OCI-LY3 (cell line): ENCODE measurements around the gene GALNTL6.

Source experiments
- H2AFZ ChIP-seq: fragments of 200-600, 300-600 bp; shearing (Covaris generic); 2 replicates; pipeline ENCODE4 v1.6.0; 2014; ENCODE audit warnings: antibody characterized with exemption, low read depth, low read length
- H3K27ac ChIP-seq: fragments of 200-600, 300-600 bp; sonication (generic); 2 replicates; pipeline ENCODE4 v1.5.1; 2014; ENCODE audit warnings: mild to moderate bottlenecking, low read length, moderate library complexity, mixed read lengths
- H3K27me3 ChIP-seq: fragments of 200-600, 300-600 bp; sonication (generic); 2 replicates; pipeline ENCODE4 v1.6.1; 2014; ENCODE audit warnings: low read depth, low read length, mixed read lengths
- H3K36me3 ChIP-seq: fragments of 200-600, 300-600 bp; sonication (generic); replicated peaks from 2 replicates; pipeline ENCODE3; 2014; ENCODE audit warnings: low read depth, low read length, mixed read lengths
- H3K4me1 ChIP-seq: fragments of 300-600, 200-600 bp; sonication (generic); 2 replicates; pipeline ENCODE4 v1.6.1; 2014; ENCODE audit warnings: low read length, mixed read lengths
- H3K4me2 ChIP-seq: fragments of 200-600, 300-600 bp; sonication (generic); 2 replicates; pipeline ENCODE4 v1.6.1; 2014; ENCODE audit warnings: low read length, mixed read lengths
- H3K4me3 ChIP-seq: fragments of 300-600, 200-600 bp; sonication (generic); 2 replicates; pipeline ENCODE4 v1.5.1; 2014; ENCODE audit warnings: antibody characterized with exemption, mild to moderate bottlenecking, low read length, moderate library complexity
- H3K79me2 ChIP-seq: fragments of 300-600, 200-600 bp; shearing (Covaris generic); 2 replicates; pipeline ENCODE4 v1.6.1; 2014; ENCODE audit warnings: mild to moderate bottlenecking, low read length, mixed read lengths
- H3K9ac ChIP-seq: fragments of 300-600, 200-600 bp; shearing (Covaris generic); 2 replicates; pipeline ENCODE4 v1.6.0; 2014; ENCODE audit warnings: mild to moderate bottlenecking, low read length, moderate library complexity
- H3K9me3 ChIP-seq: fragments of 200-600, 300-600 bp; shearing (Covaris generic); 2 replicates; pipeline ENCODE4 v1.6.1; 2014; ENCODE audit warnings: low read length, mixed read lengths; ENCODE audit not compliant: insufficient read depth
- H4K20me1 ChIP-seq: fragments of 200-600, 300-600 bp; sonication (generic); 2 replicates; pipeline ENCODE4 v1.6.1; 2016; ENCODE audit warnings: low read length, mixed read lengths; ENCODE audit not compliant: insufficient read depth
- EZH2phosphoT487 ChIP-seq: fragments of 200-600 bp; shearing (Covaris generic); IDR thresholded peaks from 2 replicates; pipeline ENCODE4 v1.6.1; 2018; ENCODE audit warnings: antibody characterized with exemption, mixed run types, low read depth
- TF ChIP-seq, protein P1 (sequence below): fragments of 200-600, 300-600 bp; sonication (generic); IDR thresholded peaks from 2 replicates; pipeline ENCODE4 v1.5.1; 2014; ENCODE audit warnings: antibody characterized with exemption, low read length, low read depth

The GALNTL6 gene

DNA sequence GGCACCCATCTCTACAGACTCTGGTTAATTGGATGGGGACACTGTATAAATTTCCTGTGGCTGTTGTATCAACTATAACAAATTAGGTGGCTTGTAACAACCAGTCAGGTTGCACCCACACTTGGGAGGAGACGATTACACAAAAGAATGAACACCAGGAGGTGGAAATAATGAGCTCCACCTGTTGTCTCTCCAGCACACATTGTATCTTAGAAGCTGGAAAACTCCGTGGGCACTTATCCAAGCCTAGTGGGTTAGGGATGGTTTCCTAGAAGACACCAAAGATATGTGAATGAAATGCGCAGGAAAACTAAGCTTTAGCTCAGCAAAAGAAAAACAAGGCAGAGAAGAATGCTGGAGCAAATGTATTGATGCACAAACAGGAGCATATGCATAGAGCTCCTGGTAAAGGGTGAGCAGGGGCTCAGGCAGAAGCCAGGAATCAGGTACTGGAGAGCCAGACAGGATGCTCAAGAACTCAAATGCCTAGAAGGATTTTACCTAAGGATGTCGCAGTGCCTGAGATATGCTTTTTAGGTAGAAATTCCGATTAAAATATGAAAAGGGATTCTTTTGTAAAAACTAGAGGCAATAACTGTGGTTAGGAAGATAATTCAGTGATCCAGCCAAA is 111.7 kb downstream of the GALNTL6 start:
- no peaks in the 10 kb centered on the region for H3K4me1 ChIP-seq
- TF ChIP-seq, protein P1, sequence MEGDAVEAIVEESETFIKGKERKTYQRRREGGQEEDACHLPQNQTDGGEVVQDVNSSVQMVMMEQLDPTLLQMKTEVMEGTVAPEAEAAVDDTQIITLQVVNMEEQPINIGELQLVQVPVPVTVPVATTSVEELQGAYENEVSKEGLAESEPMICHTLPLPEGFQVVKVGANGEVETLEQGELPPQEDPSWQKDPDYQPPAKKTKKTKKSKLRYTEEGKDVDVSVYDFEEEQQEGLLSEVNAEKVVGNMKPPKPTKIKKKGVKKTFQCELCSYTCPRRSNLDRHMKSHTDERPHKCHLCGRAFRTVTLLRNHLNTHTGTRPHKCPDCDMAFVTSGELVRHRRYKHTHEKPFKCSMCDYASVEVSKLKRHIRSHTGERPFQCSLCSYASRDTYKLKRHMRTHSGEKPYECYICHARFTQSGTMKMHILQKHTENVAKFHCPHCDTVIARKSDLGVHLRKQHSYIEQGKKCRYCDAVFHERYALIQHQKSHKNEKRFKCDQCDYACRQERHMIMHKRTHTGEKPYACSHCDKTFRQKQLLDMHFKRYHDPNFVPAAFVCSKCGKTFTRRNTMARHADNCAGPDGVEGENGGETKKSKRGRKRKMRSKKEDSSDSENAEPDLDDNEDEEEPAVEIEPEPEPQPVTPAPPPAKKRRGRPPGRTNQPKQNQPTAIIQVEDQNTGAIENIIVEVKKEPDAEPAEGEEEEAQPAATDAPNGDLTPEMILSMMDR: no peak
- H3K79me2 ChIP-seq: no peaks in the 10 kb centered on the region
- no peak overlapping the region for H3K4me2 ChIP-seq
- no peak overlapping the region for H3K27ac ChIP-seq
- H3K9ac ChIP-seq: no peak overlapping the region
- H3K36me3 ChIP-seq: no peaks in the 10 kb centered on the region
- no peaks in the 10 kb centered on the region for H4K20me1 ChIP-seq
- no peaks in the 10 kb centered on the region for H3K27me3 ChIP-seq
- no peaks in the 10 kb centered on the region for H3K9me3 ChIP-seq
- no peak overlapping the region for H2AFZ ChIP-seq
- no peak overlapping the region for H3K4me3 ChIP-seq

GRCh38 chr4:171928336-171928735 is 115.1 kb downstream of the GALNTL6 start:
- Histone ChIP-seq H2AFZ (no peak overlapping the region), H3K4me2 (no peak overlapping the region), H4K20me1 (no peaks in the 10 kb centered on the region), H3K4me3 (no peak overlapping the region), H3K27me3 (no peaks in the 10 kb centered on the region), H3K27ac (no peak overlapping the region), H3K9me3 (no peaks in the 10 kb centered on the region), H3K9ac (no peak overlapping the region), H3K36me3 (no peaks in the 10 kb centered on the region), H3K4me1 (no peaks in the 10 kb centered on the region), H3K79me2 (no peaks in the 10 kb centered on the region)
- TF ChIP-seq, protein P1: no peak
- TF ChIP-seq EZH2phosphoT487: no peak

GRCh38 chr4:171929477-171929876 is 116.3 kb downstream of the GALNTL6 start:
- Histone ChIP-seq H3K27ac (no peak overlapping the region), H4K20me1 (no peaks in the 10 kb centered on the region), H3K9me3 (no peaks in the 10 kb centered on the region), H3K9ac (no peak overlapping the region), H3K4me2 (no peak overlapping the region), H3K27me3 (no peaks in the 10 kb centered on the region), H2AFZ (no peak overlapping the region), H3K36me3 (no peaks in the 10 kb centered on the region), H3K79me2 (no peaks in the 10 kb centered on the region), H3K4me3 (no peak overlapping the region), H3K4me1 (no peaks in the 10 kb centered on the region)
- TF ChIP-seq, protein P1: no peak
- TF ChIP-seq EZH2phosphoT487: no peak

DNA sequence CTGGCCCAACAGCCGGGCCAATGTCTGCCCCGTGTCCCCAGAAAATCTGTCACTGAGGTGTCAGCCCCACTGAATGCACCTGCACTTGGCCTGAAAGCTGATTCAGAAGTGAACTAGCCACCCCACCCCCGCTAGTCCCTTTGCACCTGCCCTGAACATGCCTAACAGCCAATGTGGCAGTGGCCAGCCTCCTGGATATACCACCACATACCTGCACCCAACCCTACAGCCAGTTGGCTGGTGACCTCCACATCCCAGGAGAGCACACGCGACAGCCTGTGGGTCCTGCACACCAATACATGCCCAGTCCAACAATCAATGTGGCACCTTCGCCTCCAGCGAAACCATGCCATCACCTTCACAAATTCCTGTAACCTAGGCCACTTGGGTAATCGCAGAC is 116.7 kb downstream of the GALNTL6 start:
- no peaks in the 10 kb centered on the region for H3K4me1 ChIP-seq
- H3K9me3 ChIP-seq: no peaks in the 10 kb centered on the region
- TF ChIP-seq, protein P1: no peak
- no peak for TF ChIP-seq EZH2phosphoT487
- no peak overlapping the region for H2AFZ ChIP-seq
- H3K9ac ChIP-seq: no peak overlapping the region
- H3K36me3 ChIP-seq: no peaks in the 10 kb centered on the region
- no peak overlapping the region for H3K27ac ChIP-seq
- H3K4me2 ChIP-seq: no peak overlapping the region
- no peaks in the 10 kb centered on the region for H4K20me1 ChIP-seq
- H3K4me3 ChIP-seq: no peak overlapping the region
- H3K27me3 ChIP-seq: no peaks in the 10 kb centered on the region
- no peaks in the 10 kb centered on the region for H3K79me2 ChIP-seq
